Spinal cord (tissue), 10 donors: ENCODE data around the gene GPN1. TPM values are rescaled to one million over a fixed set of nuclear protein-coding genes. Genes with fewer than 3 reads are reported as not detected.

ENCODE experiments used
- DNase-seq, 6 donors: peaks; one replicate each; pipeline versions ENCODE4 v3.0.0 to v3.0.0-alpha.2; 2013 to 2015; ENCODE audit warnings: low spot score in 6 of 6, low read depth in 4 of 6
- H3K27ac ChIP-seq: one replicate; pipeline ENCODE4 v1.5.1; 2013; ENCODE audit warnings: low read depth, low read length, control low read depth
- H3K27me3 ChIP-seq: one replicate; pipeline ENCODE4 v1.6.1; 2013; ENCODE audit warnings: low read length; ENCODE audit not compliant: control insufficient read depth, insufficient read depth
- H3K36me3 ChIP-seq: one replicate; pipeline ENCODE4 v1.6.1; 2013; ENCODE audit warnings: low read length; ENCODE audit not compliant: control insufficient read depth, insufficient read depth
- H3K4me1 ChIP-seq: one replicate; pipeline ENCODE4 v1.6.1; 2013; ENCODE audit warnings: low read length; ENCODE audit not compliant: control insufficient read depth, insufficient read depth
- H3K4me3 ChIP-seq: one replicate; pipeline ENCODE4 v1.5.1; 2013; ENCODE audit warnings: low read depth, low read length, control low read depth
- H3K9me3 ChIP-seq: one replicate; pipeline ENCODE4 v1.6.1; 2013; ENCODE audit warnings: low read length; ENCODE audit not compliant: control insufficient read depth, insufficient read depth
- WGBS: methylation state at CpG from one replicate; pipeline ENCODE4 v1.1.5; 2013; ENCODE audit warnings: missing lambda C conversion rate; ENCODE audit not compliant: insufficient coverage; 5-methylcytosine and 5-hydroxymethylcytosine counted together
- long read RNA-seq, 4 donors: transcript quantifications; one replicate each; lab custom pipeline, GENCODE V29; 2026
- polyA plus RNA-seq, 2 donors: library from polyadenylated mRNA; unstranded; fragments of 120-200 nt; gene quantifications; one replicate each; pipeline ENCODE4 v1.2.1, GENCODE V29; 2013; ENCODE audit not compliant: insufficient read length in 2 of 2
- total RNA-seq, 2 donors: library from RNA; depleted of rRNA in 1 of 2; stranded (reverse); fragments of 120-200 nt in 1 of 2; fragments of >200 nt in 1 of 2; gene quantifications; one replicate each; pipeline versions ENCODE4 v1.2.3 to v1.2.4, GENCODE V29; 2013 to 2014
- donor health status: healthy.

Gene GPN1
- 10 to 100 TPM; 33.2 to 35.8 TPM for total RNA-seq
- 10 to 100 TPM; 42.2 to 45.4 TPM for polyA plus RNA-seq
- long read RNA-seq, donor 1, transcript GPN1-212 (14 exons, 1,832 nt), result major isoform, 16 of 109 reads
- long read RNA-seq, donor 1, partial matches to known transcripts, result 71 of 109 reads
- long read RNA-seq, donor 1, other reads (novel, unspliced or antisense), result 22 of 109 reads
- long read RNA-seq, donor 2, transcript GPN1-212 (14 exons, 1,832 nt), result major isoform, 5 of 25 reads
- long read RNA-seq, donor 2, partial matches to known transcripts, result 20 of 25 reads
- long read RNA-seq, donor 2, other reads (novel, unspliced or antisense), result 0 of 25 reads
- long read RNA-seq, donor 3, transcript GPN1-212 (14 exons, 1,832 nt), result major isoform, 10 of 15 reads
- long read RNA-seq, donor 3, partial matches to known transcripts, result 0 of 15 reads
- long read RNA-seq, donor 3, other reads (novel, unspliced or antisense), result 5 of 15 reads
- long read RNA-seq, donor 4, transcript GPN1-212 (14 exons, 1,832 nt), result major isoform, 24 of 149 reads
- long read RNA-seq, donor 4, partial matches to known transcripts, result 120 of 149 reads
- long read RNA-seq, donor 4, other reads (novel, unspliced or antisense), result 5 of 149 reads

GRCh38 chr2:27628767-27629709 is at the start of gene GPN1, which contains the start of gene CCDC121:
Gene GPN1 (plus strand): TSS chr2:27629050. CDS start chr2:27629059, 9 bp downstream.
Gene CCDC121 (minus strand): TSS chr2:27629012. CDS start chr2:27627799, 1,213 bp downstream.
- Histone ChIP-seq H3K36me3 (peaks cover 12% of the 10 kb centered on the region), H3K4me3 (peak within 1 kb of the TSS; percentile 87), H3K27me3 (no peaks in the 10 kb centered on the region), H3K9me3 (no peaks in the 10 kb centered on the region), H3K4me1 (peaks cover 9% of the 10 kb centered on the region), H3K27ac (peak within 1 kb of the TSS; percentile 78)
- WGBS, result under 1% methylated on average over 37 of the region's 44 CpGs
- DNase-seq, result peak; percentile 83 to 98 (median 87)

DNA sequence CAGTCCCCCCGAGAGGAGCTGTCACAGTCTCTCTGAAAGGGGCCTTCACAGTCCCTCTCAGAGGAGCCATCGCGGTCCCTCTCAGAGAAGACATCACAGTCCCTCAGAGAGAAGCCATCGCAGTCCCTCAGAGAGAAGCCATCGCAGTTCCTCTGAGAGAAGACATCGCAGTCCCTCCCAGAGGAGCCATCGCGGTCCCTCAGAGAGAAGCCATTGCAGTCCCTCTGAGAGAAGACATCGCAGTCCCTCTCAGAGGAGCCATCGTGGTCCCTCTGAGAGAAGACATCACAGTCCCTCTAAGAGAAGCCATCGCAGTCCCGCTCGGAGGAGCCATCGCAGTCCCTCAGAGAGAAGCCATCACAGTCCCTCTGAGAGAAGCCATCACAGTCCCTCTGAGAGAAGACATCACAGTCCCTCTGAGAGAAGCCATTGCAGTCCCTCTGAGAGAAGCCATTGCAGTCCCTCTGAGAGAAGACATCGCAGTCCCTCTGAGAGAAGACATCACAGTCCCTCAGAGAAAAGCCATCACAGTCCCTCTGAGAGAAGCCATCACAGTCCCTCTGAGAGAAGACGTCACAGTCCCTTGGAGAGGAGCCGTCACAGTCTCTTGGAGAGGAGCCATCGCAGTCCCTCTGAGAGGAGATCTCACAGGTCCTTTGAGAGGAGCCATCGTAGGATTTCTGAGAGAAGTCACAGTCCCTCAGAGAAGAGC is 47.3 kb upstream of the GPN1 start:
- WGBS, result 96% methylated on average over 19 of the region's 19 CpGs

GRCh38 chr2:27582129-27582694 is 46.6 kb upstream of the GPN1 start:
- no peaks in the 10 kb centered on the region for H3K36me3 ChIP-seq
- no peak for DNase-seq
- peak overlapping the region; percentile 77 for H3K27ac ChIP-seq
- peaks cover 9% of the 10 kb centered on the region for H3K9me3 ChIP-seq
- WGBS, result 89% methylated on average over 6 of the region's 16 CpGs
- H3K4me3 ChIP-seq, result peak overlapping the region; percentile 78
- H3K27me3 ChIP-seq, result no peaks in the 10 kb centered on the region
- peaks cover 11% of the 10 kb centered on the region for H3K4me1 ChIP-seq

More for the DNA sequence above, 47.3 kb upstream of the GPN1 start:
- Histone ChIP-seq H3K9me3 (peaks cover 12% of the 10 kb centered on the region), H3K4me1 (peaks cover 11% of the 10 kb centered on the region), H3K27ac (no peak overlapping the region), H3K4me3 (no peak overlapping the region), H3K36me3 (no peaks in the 10 kb centered on the region), H3K27me3 (no peaks in the 10 kb centered on the region)
- peak in 1 of 6 donors; percentile 5 for DNase-seq

GRCh38 chr2:27582695-27583389 is 46.0 kb upstream of the GPN1 start, which contains the start of gene ZNF512:
Gene ZNF512 (plus strand): TSS chr2:27583042. CDS start chr2:27583113, 71 bp downstream.
- Histone ChIP-seq H3K4me3 (peak within 1 kb of the TSS; percentile 78), H3K27ac (peak within 1 kb of the TSS; percentile 77), H3K36me3 (no peaks in the 10 kb centered on the region), H3K9me3 (peaks cover 6% of the 10 kb centered on the region), H3K27me3 (no peaks in the 10 kb centered on the region), H3K4me1 (peaks cover 11% of the 10 kb centered on the region)
- peak; percentile 71 to 97 (median 82) for DNase-seq
- WGBS, result 0% methylated on average over 36 of the region's 38 CpGs

DNA sequence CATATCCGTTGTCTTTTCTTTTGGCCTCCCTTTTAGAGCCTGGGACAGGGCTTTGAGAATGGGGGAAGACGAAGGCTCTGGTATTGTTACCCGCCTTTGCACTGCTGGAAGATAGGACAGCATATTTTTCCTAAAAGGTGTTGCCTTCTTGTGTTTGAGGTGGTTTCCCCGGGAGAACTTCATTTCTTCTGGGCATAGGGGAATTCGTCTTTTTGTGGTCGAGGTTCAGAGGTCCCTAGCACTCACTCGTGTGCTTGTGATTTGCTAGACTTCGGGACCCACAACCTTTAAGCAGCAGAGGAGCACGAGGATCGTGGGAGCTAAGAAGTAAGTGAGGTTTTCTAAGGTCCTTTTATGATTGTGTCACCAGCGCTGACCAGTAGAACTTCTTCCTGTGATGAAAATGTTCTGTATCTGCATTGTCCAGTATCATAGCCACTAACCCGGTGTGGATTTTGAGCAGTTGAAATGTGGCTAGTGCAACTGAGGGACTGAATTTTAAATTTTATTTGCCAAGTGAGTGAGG is 45.4 kb upstream of the GPN1 start:
- Histone ChIP-seq H3K27me3 (no peaks in the 10 kb centered on the region), H3K9me3 (peaks cover 4% of the 10 kb centered on the region), H3K4me3 (peak overlapping the region; percentile 78), H3K27ac (peak overlapping the region; percentile 77), H3K4me1 (peaks cover 11% of the 10 kb centered on the region), H3K36me3 (no peaks in the 10 kb centered on the region)
- DNase-seq, result no peak
- WGBS, result 3% methylated on average over 9 of the region's 12 CpGs

DNA sequence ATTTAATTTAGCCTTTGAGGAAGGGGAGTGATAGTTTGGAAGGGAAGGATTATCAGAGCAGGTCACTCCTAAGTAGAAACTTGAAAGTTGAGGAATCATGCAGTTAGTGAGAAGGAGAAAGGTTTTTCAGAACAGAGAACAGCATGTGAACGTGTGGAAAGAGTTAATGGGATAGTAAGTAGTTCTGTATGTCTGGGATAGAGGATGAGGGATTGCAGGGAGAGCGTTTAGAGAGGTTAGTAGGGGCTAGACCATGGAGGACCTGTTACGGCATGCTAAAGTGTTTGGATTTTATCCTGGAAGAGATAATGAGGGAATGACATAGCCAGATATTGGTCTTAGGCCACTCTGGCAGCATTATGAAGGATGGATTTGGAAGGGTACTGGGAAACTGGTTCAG is 44.3 kb upstream of the GPN1 start:
- Histone ChIP-seq H3K36me3 (no peaks in the 10 kb centered on the region), H3K4me1 (peaks cover 11% of the 10 kb centered on the region), H3K9me3 (peaks cover 6% of the 10 kb centered on the region), H3K27ac (no peak overlapping the region), H3K27me3 (no peaks in the 10 kb centered on the region), H3K4me3 (no peak overlapping the region)
- DNase-seq, result no peak
- 91% methylated on average over 3 of the region's 3 CpGs for WGBS

GRCh38 chr2:27587025-27587424 is 41.8 kb upstream of the GPN1 start:
- H3K4me3 ChIP-seq, result no peak overlapping the region
- no peaks in the 10 kb centered on the region for H3K36me3 ChIP-seq
- no peak overlapping the region for H3K27ac ChIP-seq
- H3K4me1 ChIP-seq, result peaks cover 9% of the 10 kb centered on the region
- 100% methylated on average over 2 of the region's 2 CpGs for WGBS
- DNase-seq, result no peak
- H3K27me3 ChIP-seq, result no peaks in the 10 kb centered on the region
- H3K9me3 ChIP-seq, result peaks cover 12% of the 10 kb centered on the region

DNA sequence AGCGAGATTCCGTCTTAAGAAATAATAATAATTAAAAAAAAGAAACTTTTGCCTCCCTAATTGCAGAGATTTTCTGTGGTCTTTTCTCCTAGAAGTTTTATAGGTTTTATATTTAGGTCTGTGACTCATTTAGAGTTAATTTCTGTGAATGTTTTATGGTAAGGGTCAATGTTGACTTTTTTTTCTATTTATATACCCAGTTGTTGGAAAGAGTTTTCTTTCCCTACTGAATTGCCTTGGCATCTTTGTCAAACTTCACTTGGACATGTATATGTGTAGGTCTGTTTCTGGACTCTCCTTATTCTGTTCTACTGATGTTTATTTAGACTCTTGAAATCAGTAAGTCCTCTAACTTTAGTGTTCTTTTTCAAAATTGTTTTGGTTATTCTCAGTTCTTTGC is 40.5 kb upstream of the GPN1 start:
- peaks cover 12% of the 10 kb centered on the region for H3K9me3 ChIP-seq
- H3K4me3 ChIP-seq, result no peak overlapping the region
- DNase-seq, result no peak
- H3K27me3 ChIP-seq, result no peaks in the 10 kb centered on the region
- no peak overlapping the region for H3K27ac ChIP-seq
- no peaks in the 10 kb centered on the region for H3K4me1 ChIP-seq
- no peaks in the 10 kb centered on the region for H3K36me3 ChIP-seq
- WGBS, result no CpG with 5 or more reads among the region's 2 CpGs
